Astrocyte (in vitro differentiated cells and primary cell): ENCODE results near the gene AFG1L.
"Not testable (repeated sequence)": the region's sequence is repeated elsewhere in the genome, so short reads cannot be mapped to it uniquely, and the experiment has no call there.

Source experiments
- CTCF ChIP-seq: IDR thresholded peaks from 2 replicates; pipeline ENCODE4 v1.5.1; 2011; ENCODE audit warnings: low read depth, mild to moderate bottlenecking, inconsistent platforms, low read length, moderate library complexity; ENCODE audit not compliant: insufficient read depth
- EZH2 ChIP-seq: IDR thresholded peaks from 2 replicates; pipeline ENCODE4 v1.6.1; 2012; ENCODE audit warnings: mild to moderate bottlenecking, low read length, inconsistent platforms; ENCODE audit not compliant: insufficient read depth

GRCh38 chr6:108535920-108536535, 241.2 kb downstream of the AFG1L start:
- not testable (repeated sequence) for TF ChIP-seq CTCF, EZH2
